Endothelial cell of umbilical vein (primary cell): ENCODE results near the gene LSP1. TPM values are rescaled to one million over a fixed set of nuclear protein-coding genes. Genes with fewer than 3 reads are reported as not detected.

ENCODE experiments used
- BruUV-seq: library from RNA; stranded (reverse); fragments of 400-500 nt; replicated peaks from 2 replicates; lab custom pipeline; 2021; lab: Mats Ljungman, UMichigan
- CTCF ChIA-PET: fragments of 300-600, 350-600 bp; sonication (Branson Sonifier 250); formaldehyde crosslinking; loops from one replicate; lab custom pipeline; 2021; ENCODE audit warnings: antibody characterized with exemption, inconsistent platforms; lab: Charles Lee
- POLR2A ChIA-PET: fragments of 300-600, 350-600 bp; sonication (Branson Sonifier 250); formaldehyde crosslinking; loops from one replicate; lab custom pipeline; 2021; ENCODE audit warnings: antibody characterized with exemption, inconsistent platforms; lab: Charles Lee
- DNase-seq: peaks from one replicate; pipeline ENCODE4 v3.0.0-alpha.2; 2011; ENCODE audit warnings: low read depth, low spot score
- FAIRE-seq: peaks from 2 replicates; lab custom pipeline; 2011; peaks lifted over from hg19 to GRCh38; lab: Jason Lieb, UNC
- H2AFZ ChIP-seq: 2 replicates; pipeline ENCODE4 v1.6.0; 2012; ENCODE audit warnings: low read depth, low read length, control low read depth, inconsistent platforms
- H3K27ac ChIP-seq: 2 replicates; pipeline ENCODE4 v1.5.1; 2011; ENCODE audit warnings: low read depth, mild to moderate bottlenecking, control low read depth, low read length, moderate library complexity; ENCODE audit not compliant: insufficient read depth
- H3K27me3 ChIP-seq, 2 experiments: 2 replicates each; pipeline versions ENCODE4 v1.6.0 to v1.6.1; 2011; ENCODE audit warnings: low read length in 2 of 2, mixed read lengths in 1 of 2; ENCODE audit not compliant: control insufficient read depth in 2 of 2, insufficient read depth in 2 of 2
- H3K36me3 ChIP-seq, 2 experiments: 2 replicates in 1 of 2; 3 replicates in 1 of 2; pipeline ENCODE4 v1.5.1; 2011; ENCODE audit warnings: low read length in 2 of 2, mild to moderate bottlenecking in 1 of 2, moderate library complexity in 1 of 2; ENCODE audit not compliant: control insufficient read depth in 2 of 2, insufficient read depth in 2 of 2; ENCODE audit errors: extremely low read depth in 1 of 2
- H3K4me1 ChIP-seq: 3 replicates; pipeline ENCODE4 v1.5.1; 2011; ENCODE audit warnings: mild to moderate bottlenecking, low read length; ENCODE audit not compliant: control insufficient read depth, insufficient read depth; ENCODE audit errors: extremely low read depth
- H3K4me2 ChIP-seq: 2 replicates; pipeline ENCODE4 v1.6.1; 2011; ENCODE audit warnings: low read length, control low read depth, mixed read lengths; ENCODE audit not compliant: insufficient read depth
- H3K4me3 ChIP-seq, 3 experiments: fragments of 200-600 bp in 1 of 3; sonication (generic), shearing (Covaris generic) in 1 of 3; replicated peaks in 1 of 3; 2 replicates each; pipeline ENCODE4 v1.5.1; 2011 to 2016; ENCODE audit warnings: control low read depth in 3 of 3, low read length in 3 of 3, mild to moderate bottlenecking in 2 of 3, inconsistent platforms in 1 of 3, low read depth in 1 of 3, moderate library complexity in 1 of 3; ENCODE audit not compliant: insufficient read depth in 1 of 3
- H3K79me2 ChIP-seq: 2 replicates; pipeline ENCODE4 v1.6.0; 2012; ENCODE audit warnings: low read length, inconsistent platforms; ENCODE audit not compliant: control insufficient read depth, insufficient read depth
- H3K9ac ChIP-seq: replicated peaks from 2 replicates; pipeline ENCODE3; 2011; ENCODE audit warnings: low read length, control low read depth; ENCODE audit not compliant: insufficient read depth; ENCODE audit errors: extremely low read depth
- H3K9me1 ChIP-seq: replicated peaks from 3 replicates; pipeline ENCODE4 v1.6.0; 2011; ENCODE audit warnings: mild to moderate bottlenecking, low read length; ENCODE audit not compliant: control insufficient read depth, insufficient read depth; ENCODE audit errors: extremely low read depth
- H3K9me3 ChIP-seq: replicated peaks from 2 replicates; pipeline ENCODE4 v1.5.1; 2012; ENCODE audit warnings: low read length, inconsistent platforms; ENCODE audit not compliant: control insufficient read depth, insufficient read depth
- H4K20me1 ChIP-seq: replicated peaks from 2 replicates; pipeline ENCODE3; 2011; ENCODE audit warnings: mild to moderate bottlenecking, low read length; ENCODE audit not compliant: control insufficient read depth, insufficient read depth; ENCODE audit errors: extremely low read depth
- CTCF ChIP-seq, 2 donors: IDR thresholded peaks; 1 replicate in 1 of 2; 2 replicates in 1 of 2; pipeline ENCODE4 v1.5.1; 2011; ENCODE audit warnings: low read length in 2 of 2, mild to moderate bottlenecking in 2 of 2, moderate library complexity in 2 of 2, control low read depth in 1 of 2, inconsistent platforms in 1 of 2, low read depth in 1 of 2; ENCODE audit not compliant: insufficient read depth in 1 of 2; ENCODE audit errors: extremely low read depth in 1 of 2
- EZH2 ChIP-seq: IDR thresholded peaks from 2 replicates; pipeline ENCODE4 v1.6.1; 2012; ENCODE audit warnings: borderline replicate concordance, low read depth, mild to moderate bottlenecking, moderate library complexity, low read length, inconsistent platforms; ENCODE audit not compliant: severe bottlenecking
- FOS ChIP-seq: IDR thresholded peaks from 2 replicates; pipeline ENCODE4 v1.6.1; 2011; ENCODE audit warnings: mild to moderate bottlenecking, low read length, moderate library complexity, borderline replicate concordance; ENCODE audit not compliant: insufficient read depth
- GATA2 ChIP-seq: IDR thresholded peaks from 2 replicates; pipeline ENCODE4 v1.7.0; 2011; ENCODE audit warnings: low read depth, mild to moderate bottlenecking, moderate library complexity, mixed read lengths, low read length; ENCODE audit not compliant: insufficient read length, insufficient read depth
- JUN ChIP-seq: IDR thresholded peaks from 2 replicates; pipeline ENCODE4 v1.6.1; 2011; ENCODE audit warnings: borderline replicate concordance, low read depth; ENCODE audit not compliant: insufficient read length, insufficient read depth
- MAX ChIP-seq: IDR thresholded peaks from 2 replicates; pipeline ENCODE4 v1.6.1; 2011; ENCODE audit not compliant: insufficient read depth, insufficient read length
- MYC ChIP-seq: IDR thresholded peaks from one replicate; pipeline ENCODE4 v1.6.1; 2011; ENCODE audit warnings: mild to moderate bottlenecking, low read depth, low read length
- POLR2A ChIP-seq: IDR thresholded peaks from 2 replicates; pipeline ENCODE4 v1.6.1; 2012; ENCODE audit warnings: low read depth, mild to moderate bottlenecking, control low read depth, low read length
- POLR2AphosphoS5 ChIP-seq: IDR thresholded peaks from 2 replicates; pipeline ENCODE4 v1.6.1; 2012; ENCODE audit warnings: low read depth, mild to moderate bottlenecking, control low read depth, low read length, moderate library complexity; ENCODE audit not compliant: insufficient read depth
- dilution Hi-C: fragments of 300-500 bp; cut with MboI; formaldehyde crosslinking; loops from one replicate; pipeline ENCODE4 v1.15.0; 2019; ENCODE audit warnings: low sequenced_read_pairs; ENCODE audit not compliant: extremely low pct_ligation_motif_present
- intact Hi-C: fragments of 100-400 bp; cut with micrococcal nuclease; formaldehyde crosslinking; loops from one replicate; pipeline ENCODE4 v1.10.0; 2022
- polyA plus RNA-seq, 4 experiments: library from polyadenylated mRNA; depleted of rRNA in 3 of 4; stranded (reverse) in 3 of 4; unstranded in 1 of 4; fragments of >200 nt; gene quantifications; 2 replicates each; pipeline versions ENCODE4 v1.2.1 to v1.2.3, GENCODE V29; 2011 to 2012; ENCODE audit warnings: missing spikeins in 1 of 4
- total RNA-seq: library from RNA; stranded (reverse); gene quantifications from 2 replicates; pipeline ENCODE4 v1.2.3, GENCODE V29; 2021

LSP1 gene
- total and polyA plus RNA-seq, 2 donors (not counting 3 experiments of a cell fraction or from before 2014, with no cell fraction given) = not detected

GRCh38 chr11:1932681-1933080 lies 79.8 kb downstream of the LSP1 start:
- no peaks in the 10 kb centered on the region for H4K20me1 ChIP-seq
- H3K36me3 ChIP-seq = no peaks in the 10 kb centered on the region
- H2AFZ ChIP-seq = no peak overlapping the region
- H3K4me2 ChIP-seq = no peak overlapping the region
- ChIA-PET CTCF (no interaction called here), POLR2A (no interaction called here)
- BruUV-seq = no TSS peak
- no peaks in the 10 kb centered on the region for H3K27me3 ChIP-seq
- FAIRE-seq (no peak), DNase-seq (no peak)
- TF ChIP-seq POLR2A (no peak), MYC (no peak), JUN (no peak), GATA2 (no peak), MAX (no peak), POLR2AphosphoS5 (no peak), EZH2 (no peak), CTCF (IDR thresholded peaks at IDR 0.05; ENCODE audit: extremely low read depth in 1 of 2, insufficient read depth in 1 of 2, low read depth in 1 of 2, low read length in 2 of 2) (no peak), FOS (no peak)
- no peaks in the 10 kb centered on the region for H3K9me1 ChIP-seq
- H3K4me3 ChIP-seq = no peak overlapping the region
- H3K27ac ChIP-seq = no peak overlapping the region
- dilution Hi-C loops (no loop called here), intact Hi-C loops (no loop called here)
- no peaks in the 10 kb centered on the region for H3K79me2 ChIP-seq
- no peaks in the 10 kb centered on the region for H3K9me3 ChIP-seq
- H3K4me1 ChIP-seq = no peaks in the 10 kb centered on the region
- no peak overlapping the region for H3K9ac ChIP-seq
